K562 (cell line): ENCODE results near the gene BCAS3. TPM values are rescaled to one million over a fixed set of nuclear protein-coding genes. Genes with fewer than 3 reads are reported as not detected.

Source experiments
- ATAC-seq: fragments of 200-7000 bp; cut with Tn5 transposase; 3 replicates; pipeline ENCODE4 v1.9.1; 2020; ENCODE audit warnings: moderate library complexity
- BruUV-seq: library from RNA; stranded (reverse); fragments of 400-500 nt; replicated peaks from 2 replicates; lab custom pipeline; 2021; lab: Mats Ljungman, UMichigan
- CTCF ChIA-PET: fragments of 300-600 bp; formaldehyde crosslinking; extraction: SDS; loops from one replicate; lab custom pipeline; 2021; ENCODE audit warnings: low intra/inter-chr PET ratio; lab: Yijun Ruan, JAX
- POLR2A ChIA-PET: fragments of 300-600, 350-650 bp; sonication (Branson Sonifier 250); formaldehyde crosslinking; extraction: SDS; loops from one replicate; lab custom pipeline; 2021; ENCODE audit warnings: antibody characterized with exemption, inconsistent platforms; lab: Yijun Ruan, JAX
- DNase-seq, 4 experiments: peaks; one replicate each; pipeline versions ENCODE4 v3.0.0 to v3.0.0-alpha.2; 2011 to 2018; ENCODE audit warnings: low spot score in 3 of 4, mixed read lengths in 3 of 4; ENCODE audit errors: extremely low read depth in 1 of 4
- FAIRE-seq: peaks from 2 replicates; lab custom pipeline; 2011; peaks lifted over from hg19 to GRCh38; lab: Jason Lieb, UNC
- H2AFZ ChIP-seq: 2 replicates; pipeline ENCODE4 v1.6.0; 2011; ENCODE audit warnings: low read depth, low read length, control low read depth, inconsistent platforms
- H3K27ac ChIP-seq: fragments of 200-600 bp; 3 replicates; pipeline ENCODE4 v1.8.0; 2011; ENCODE audit warnings: low read depth, mild to moderate bottlenecking, control low read depth, inconsistent platforms, low read length, moderate library complexity, mixed read lengths; ENCODE audit errors: extremely low read depth
- H3K27me3 ChIP-seq, 2 experiments: fragments of 300-600 bp in 1 of 2; 2 replicates in 1 of 2; 3 replicates in 1 of 2; pipeline versions ENCODE4 v1.6.0 to v1.8.0; 2011; ENCODE audit warnings: inconsistent platforms in 2 of 2, low read length in 2 of 2, mild to moderate bottlenecking in 1 of 2, mixed read lengths in 1 of 2, moderate library complexity in 1 of 2; ENCODE audit not compliant: control insufficient read depth in 2 of 2, insufficient read depth in 2 of 2
- H3K36me3 ChIP-seq: fragments of 300-600 bp; 3 replicates; pipeline ENCODE4 v1.8.0; 2011; ENCODE audit warnings: mild to moderate bottlenecking, low read length, inconsistent platforms; ENCODE audit not compliant: control insufficient read depth, insufficient read depth
- H3K4me1 ChIP-seq, 2 experiments: fragments of 200-600 bp in 1 of 2; replicated peaks in 1 of 2; 2 replicates in 1 of 2; 3 replicates in 1 of 2; pipeline versions ENCODE4 v1.5.1 to v1.8.0; 2011; ENCODE audit warnings: inconsistent platforms in 2 of 2, low read length in 2 of 2, mild to moderate bottlenecking in 1 of 2, mixed read lengths in 1 of 2, moderate library complexity in 1 of 2; ENCODE audit not compliant: control insufficient read depth in 2 of 2, insufficient read depth in 2 of 2
- H3K4me2 ChIP-seq: 2 replicates; pipeline ENCODE4 v1.6.1; 2011; ENCODE audit warnings: low read length, control low read depth, inconsistent platforms, mixed read lengths; ENCODE audit not compliant: insufficient read depth
- H3K4me3 ChIP-seq: fragments of 200-600 bp; sonication (generic), shearing (Covaris generic); 2 replicates; pipeline ENCODE4 v1.5.1; 2016; ENCODE audit warnings: control low read depth, inconsistent platforms
- H3K79me2 ChIP-seq: fragments of 200-600 bp; 3 replicates; pipeline ENCODE4 v1.8.0; 2011; ENCODE audit warnings: low read length, inconsistent platforms; ENCODE audit not compliant: control insufficient read depth, insufficient read depth
- H3K9ac ChIP-seq, 2 experiments: 2 replicates each; pipeline versions ENCODE4 v1.6.0 to v1.6.1; 2011; ENCODE audit warnings: low read depth in 2 of 2, low read length in 2 of 2, control low read depth in 1 of 2, inconsistent platforms in 1 of 2, mild to moderate bottlenecking in 1 of 2, mixed read lengths in 1 of 2; ENCODE audit not compliant: insufficient read depth in 1 of 2
- H3K9me1 ChIP-seq: one replicate; pipeline ENCODE4 v1.6.0; 2011; ENCODE audit warnings: inconsistent platforms, mild to moderate bottlenecking, low read length, moderate library complexity; ENCODE audit not compliant: control insufficient read depth, insufficient read depth
- H3K9me3 ChIP-seq: replicated peaks from 2 replicates; pipeline ENCODE4 v1.5.1; 2011; ENCODE audit warnings: low read depth, low read length, inconsistent platforms; ENCODE audit not compliant: control insufficient read depth, insufficient read depth
- H4K20me1 ChIP-seq: replicated peaks from 2 replicates; pipeline ENCODE4 v1.6.1; 2011; ENCODE audit warnings: low read length, inconsistent platforms, mixed read lengths; ENCODE audit not compliant: control insufficient read depth, insufficient read depth
- GATAD2B ChIP-seq: fragments of 450-650 bp; IDR thresholded peaks from 2 replicates; pipeline ENCODE4 v1.6.1; 2017; ENCODE audit warnings: mild to moderate bottlenecking, borderline replicate concordance
- GTF3C2 ChIP-seq: IDR thresholded peaks from 3 replicates; pipeline ENCODE4 v1.6.1; 2011; ENCODE audit warnings: borderline replicate concordance, mild to moderate bottlenecking, moderate library complexity; ENCODE audit not compliant: insufficient read length; ENCODE audit errors: extremely low read depth
- MBD2 ChIP-seq: sonication (generic); IDR thresholded peaks from 2 replicates; pipeline ENCODE4 v1.6.1; 2016; ENCODE audit warnings: low read depth, borderline replicate concordance
- ZBTB11 ChIP-seq, 3 experiments: fragments of 200-800 bp in 1 of 3; fragments of 250-450 bp in 1 of 3; fragments of 450-650 bp in 1 of 3; sonication (Bioruptor Pico) in 1 of 3; sonication (Bioruptor generic) in 1 of 3; formaldehyde crosslinking in 1 of 3; IDR thresholded peaks; 2 replicates each; pipeline versions ENCODE4 v1.6.1 to v1.8.0; 2016 to 2022; ENCODE audit warnings: mild to moderate bottlenecking in 2 of 3, missing genetic modification characterization in 2 of 3, missing compliant biosample characterization in 1 of 3, moderate library complexity in 1 of 3
- ZFP36 ChIP-seq: fragments of 150-350 bp; IDR thresholded peaks from 2 replicates; pipeline ENCODE4 v1.6.1; 2018; ENCODE audit warnings: low read length, low read depth; ENCODE audit not compliant: partially characterized antibody
- ZFX ChIP-seq: sonication (generic); formaldehyde crosslinking; IDR thresholded peaks from 2 replicates; pipeline ENCODE4 v1.8.0; 2022; ENCODE audit warnings: mild to moderate bottlenecking, missing genetic modification reagents, moderate library complexity
- ZNF184 ChIP-seq: sonication (generic); formaldehyde crosslinking; IDR thresholded peaks from 2 replicates; pipeline ENCODE4 v1.5.0; 2020; ENCODE audit warnings: missing genetic modification reagents
- ZNF395 ChIP-seq: fragments of 200-800 bp; sonication (Bioruptor generic); IDR thresholded peaks from 2 replicates; pipeline ENCODE4 v1.6.1; 2017; ENCODE audit warnings: missing genetic modification characterization, missing compliant biosample characterization
- ZNF57 ChIP-seq: fragments of 450-650 bp; formaldehyde crosslinking; IDR thresholded peaks from 2 replicates; pipeline ENCODE4 v1.4.0; 2020; ENCODE audit warnings: mild to moderate bottlenecking, moderate library complexity
- WGBS: fragments of 100-300 bp; shearing (Covaris generic); methylation state at CpG from one replicate; pipeline ENCODE4 v1.1.6; 2016; ENCODE audit warnings: low coverage, mixed read lengths; ENCODE audit not compliant: insufficient coverage; ENCODE audit errors: missing lambda C conversion rate; 5-methylcytosine and 5-hydroxymethylcytosine counted together
- in situ Hi-C: fragments of 300-500 bp; cut with MboI; formaldehyde crosslinking; loops from 4 replicates; pipeline ENCODE4 v1.15.0; 2018; ENCODE audit warnings: inconsistent platforms, mixed read lengths
- intact Hi-C: fragments of 100-400 bp; cut with micrococcal nuclease; formaldehyde crosslinking; loops from 2 replicates; pipeline ENCODE4 v1.14.2; 2022
- polyA plus RNA-seq, 8 experiments: library from polyadenylated mRNA; depleted of rRNA in 4 of 8; stranded (reverse) in 5 of 8; unstranded in 3 of 8; fragments of >200 nt; fragmentation: Nextera tagmentation in 2 of 8; fragmentation: Illumina TruSeq in 1 of 8; extraction: Ambion mirVana in 2 of 8; extraction: Trizol in 1 of 8; gene quantifications; 2 replicates each; pipeline versions ENCODE4 v1.2.1 to v1.2.3, GENCODE V29; 2011 to 2014; ENCODE audit warnings: inconsistent platforms in 1 of 8, missing spikeins in 1 of 8
- total RNA-seq, 7 experiments: library from RNA; depleted of rRNA in 6 of 7; stranded (reverse); fragments of >200 nt in 6 of 7; fragmentation: Illumina TruSeq in 2 of 7; extraction: Trizol in 2 of 7; gene quantifications; 2 replicates each; pipeline versions ENCODE4 v1.2.1 to v1.2.3, GENCODE V29; 2011 to 2021; ENCODE audit warnings: low replicate concordance in 1 of 7

BCAS3 gene
- total and polyA plus RNA-seq, 9 of the 15 experiments (the other 6 are each of a cell fraction or from before 2014, with no cell fraction given), result 1.9 to 5.5 (median 3.5) TPM

GRCh38 chr17:61296058-61296457 is 618.4 kb downstream of the BCAS3 start (continued):
- TF ChIP-seq GTF3C2, result no peak

GRCh38 chr17:61299517-61300513 is 622.2 kb downstream of the BCAS3 start:
- Histone ChIP-seq H4K20me1 (peaks cover 5% of the 10 kb centered on the region; the same call in 1 of the 2 replicates), H2AFZ (no peak overlapping the region), H3K9ac (no peak overlapping the region), H3K4me2 (no peak overlapping the region), H3K27me3 (peaks cover 10 to 26% of the 10 kb centered on the region in 2 experiments; a peak in 4 of 5 replicates), H3K4me1 (no peaks in the 10 kb centered on the region), H3K79me2 (no peaks in the 10 kb centered on the region), H3K36me3 (no peaks in the 10 kb centered on the region), H3K27ac (no peak overlapping the region), H3K9me3 (no peaks in the 10 kb centered on the region), H3K9me1 (no peaks in the 10 kb centered on the region), H3K4me3 (no peak overlapping the region)
- TF ChIP-seq ZFP36 (peak; percentile 6), ZNF184 (no peak), ZFX (CRISPR knock-in tag) (no peak), ZNF395 (CRISPR knock-in tag) (no peak), ZNF57 (no peak), GATAD2B (no peak), MBD2 (no peak), ZBTB11 (CRISPR knock-in tag; IDR thresholded peaks at IDR 0.05) (peak in 1 of 3 experiments; percentile 85; a peak in 2 of 6 replicates)
- DNase-seq, result no peak
- intact Hi-C loops (no loop called here), in situ Hi-C loops (no loop called here)
- BruUV-seq, result no TSS peak
- ATAC-seq, result no peak
- CTCF ChIA-PET, result no interaction called here
- no peak for FAIRE-seq
- 1% methylated on average over 9 of the region's 9 CpGs for WGBS
- POLR2A ChIA-PET, result no interaction called here
